Fibroblast of the aortic adventitia (primary cell): ENCODE data around the gene PEAK3. TPM values are rescaled to one million over a fixed set of nuclear protein-coding genes. Genes with fewer than 3 reads are reported as not detected.

Source experiments
- DNase-seq: peaks from one replicate; pipeline ENCODE4 v3.0.0-alpha.2; 2010; ENCODE audit warnings: low read depth
- H3K4me3 ChIP-seq: 2 replicates; pipeline ENCODE4 v1.5.1; 2011; ENCODE audit warnings: low read depth, mild to moderate bottlenecking, control low read depth, low read length, moderate library complexity
- total RNA-seq: library from RNA; depleted of rRNA; stranded (reverse); fragments of >200 nt; gene quantifications from 2 replicates; pipeline ENCODE4 v1.2.3, GENCODE V29; 2012; ENCODE audit warnings: low replicate concordance
- TF ChIP-seq, protein P1 (sequence below): IDR thresholded peaks from 2 replicates; pipeline ENCODE4 v1.5.1; 2011; ENCODE audit warnings: mild to moderate bottlenecking, low read length, control low read depth, inconsistent platforms; ENCODE audit not compliant: insufficient read depth

PEAK3 gene
- total RNA-seq, 1 donor = not detected

- DNase-seq = no peak
- TF ChIP-seq, protein P1, sequence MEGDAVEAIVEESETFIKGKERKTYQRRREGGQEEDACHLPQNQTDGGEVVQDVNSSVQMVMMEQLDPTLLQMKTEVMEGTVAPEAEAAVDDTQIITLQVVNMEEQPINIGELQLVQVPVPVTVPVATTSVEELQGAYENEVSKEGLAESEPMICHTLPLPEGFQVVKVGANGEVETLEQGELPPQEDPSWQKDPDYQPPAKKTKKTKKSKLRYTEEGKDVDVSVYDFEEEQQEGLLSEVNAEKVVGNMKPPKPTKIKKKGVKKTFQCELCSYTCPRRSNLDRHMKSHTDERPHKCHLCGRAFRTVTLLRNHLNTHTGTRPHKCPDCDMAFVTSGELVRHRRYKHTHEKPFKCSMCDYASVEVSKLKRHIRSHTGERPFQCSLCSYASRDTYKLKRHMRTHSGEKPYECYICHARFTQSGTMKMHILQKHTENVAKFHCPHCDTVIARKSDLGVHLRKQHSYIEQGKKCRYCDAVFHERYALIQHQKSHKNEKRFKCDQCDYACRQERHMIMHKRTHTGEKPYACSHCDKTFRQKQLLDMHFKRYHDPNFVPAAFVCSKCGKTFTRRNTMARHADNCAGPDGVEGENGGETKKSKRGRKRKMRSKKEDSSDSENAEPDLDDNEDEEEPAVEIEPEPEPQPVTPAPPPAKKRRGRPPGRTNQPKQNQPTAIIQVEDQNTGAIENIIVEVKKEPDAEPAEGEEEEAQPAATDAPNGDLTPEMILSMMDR = no peak
- H3K4me3 ChIP-seq = no peak overlapping the region
Observed at GRCh38 chr19:2252055-2252796, 29.7 kb downstream of the PEAK3 start.

GRCh38 chr19:2251106-2252054 lies 30.6 kb downstream of the PEAK3 start:
- TF ChIP-seq, protein P1 = no peak
- no peak for DNase-seq
- no peak overlapping the region for H3K4me3 ChIP-seq

- H3K4me3 ChIP-seq = no peak overlapping the region
- no peak for DNase-seq
- TF ChIP-seq, protein P1 = no peak
Observed at GRCh38 chr19:2250766-2251105, 31.2 kb downstream of the PEAK3 start.

DNA sequence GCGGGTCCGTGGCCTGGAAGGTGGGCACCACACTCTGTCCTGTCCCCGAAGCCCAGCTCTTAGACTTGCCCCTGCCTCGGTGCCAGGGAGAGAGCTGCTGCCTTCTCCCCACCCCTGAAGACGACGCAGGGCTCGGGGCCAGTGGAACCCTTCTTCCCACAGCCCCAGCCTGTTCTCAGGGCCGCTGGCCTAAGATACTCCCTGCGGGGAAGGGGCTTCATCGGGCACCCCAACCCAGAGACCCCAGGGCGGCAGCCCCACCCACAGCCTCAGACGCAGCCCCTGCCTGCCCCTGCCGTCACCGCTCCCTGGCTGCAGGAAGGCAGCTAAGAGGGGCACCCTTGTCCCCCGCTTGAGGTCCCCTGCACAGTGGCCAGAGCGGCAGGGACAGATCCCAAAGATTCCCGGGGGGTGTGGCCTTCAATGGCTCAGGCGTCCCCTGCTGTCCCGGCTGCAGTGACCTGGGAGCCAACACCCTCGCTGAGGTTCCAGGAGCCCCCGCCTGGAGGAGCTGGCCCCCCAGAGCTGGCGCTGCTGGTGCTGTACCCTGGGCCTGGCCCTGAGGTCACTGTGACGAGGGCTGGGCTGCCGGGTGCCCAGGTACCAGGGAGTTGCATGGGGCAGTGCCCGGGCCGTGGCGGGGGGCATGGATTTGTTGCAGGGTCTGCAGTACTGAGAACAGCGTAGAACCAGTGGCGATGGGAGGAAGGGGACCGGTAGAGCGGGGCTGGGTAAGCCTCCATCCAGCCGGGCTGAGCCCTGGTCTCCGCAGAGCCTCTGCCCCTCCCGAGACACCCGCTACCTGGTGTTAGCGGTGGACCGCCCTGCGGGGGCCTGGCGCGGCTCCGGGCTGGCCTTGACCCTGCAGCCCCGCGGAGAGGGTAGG lies 31.9 kb downstream of the PEAK3 start:
- no peak overlapping the region for H3K4me3 ChIP-seq
- DNase-seq = no peak
- TF ChIP-seq, protein P1 = no peak

DNA sequence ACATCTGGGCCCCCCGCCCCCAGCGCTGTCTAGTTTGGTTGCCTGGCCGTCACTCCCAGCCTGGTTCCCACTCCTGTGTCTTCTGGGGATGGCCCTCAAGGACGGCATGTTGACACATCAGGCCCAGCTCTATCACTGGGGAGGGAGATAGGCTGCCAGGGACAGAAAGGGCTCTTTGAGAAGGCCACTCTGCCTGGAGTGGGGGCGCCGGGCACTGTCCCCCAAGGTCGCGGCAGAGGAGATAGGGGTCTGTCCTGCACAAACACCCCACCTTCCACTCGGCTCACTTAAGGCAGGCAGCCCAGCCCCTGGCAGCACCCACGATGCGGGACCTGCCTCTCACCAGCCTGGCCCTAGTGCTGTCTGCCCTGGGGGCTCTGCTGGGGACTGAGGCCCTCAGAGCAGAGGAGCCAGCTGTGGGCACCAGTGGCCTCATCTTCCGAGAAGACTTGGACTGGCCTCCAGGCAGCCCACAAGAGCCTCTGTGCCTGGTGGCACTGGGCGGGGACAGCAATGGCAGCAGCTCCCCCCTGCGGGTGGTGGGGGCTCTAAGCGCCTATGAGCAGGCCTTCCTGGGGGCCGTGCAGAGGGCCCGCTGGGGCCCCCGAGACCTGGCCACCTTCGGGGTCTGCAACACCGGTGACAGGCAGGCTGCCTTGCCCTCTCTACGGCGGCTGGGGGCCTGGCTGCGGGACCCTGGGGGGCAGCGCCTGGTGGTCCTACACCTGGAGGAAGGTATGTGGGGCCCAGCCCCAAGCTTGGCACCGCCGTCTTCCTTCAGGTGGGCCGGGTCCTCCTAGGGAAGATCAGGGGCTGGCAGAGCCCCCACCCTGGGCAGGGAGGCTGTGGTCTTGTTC lies 32.7 kb downstream of the PEAK3 start, which contains the start of gene AMH:
Gene AMH (plus strand): TSS at position 314 of the 857 bp plus-strand sequence. CDS start 10 bp downstream, at position 324.
- TF ChIP-seq, protein P1 = no peak
- no peak for DNase-seq

More for the DNA sequence above, 32.7 kb downstream of the PEAK3 start, which contains the start of gene AMH:
- no peak within 1 kb of the TSS for H3K4me3 ChIP-seq
